Astrocyte (in vitro differentiated cells and primary cell): ENCODE results near the gene CFAP210. TPM values are rescaled to one million over a fixed set of nuclear protein-coding genes. Genes with fewer than 3 reads are reported as not detected.

ENCODE experiments used
- DNase-seq: peaks from one replicate; pipeline ENCODE4 v3.0.0-alpha.2; 2010; ENCODE audit warnings: low read depth
- FAIRE-seq: peaks from 2 replicates; lab custom pipeline; 2011; peaks lifted over from hg19 to GRCh38; lab: Jason Lieb, UNC
- H2AFZ ChIP-seq: 2 replicates; pipeline ENCODE4 v1.6.0; 2012; ENCODE audit warnings: low read depth, low read length, inconsistent platforms
- H3K27ac ChIP-seq: 2 replicates; pipeline ENCODE4 v1.5.1; 2011; ENCODE audit warnings: low read depth, low read length, inconsistent platforms
- H3K27me3 ChIP-seq: 2 replicates; pipeline ENCODE4 v1.6.0; 2011; ENCODE audit warnings: low read length, inconsistent platforms; ENCODE audit not compliant: insufficient read depth
- H3K36me3 ChIP-seq: 2 replicates; pipeline ENCODE4 v1.5.1; 2011; ENCODE audit warnings: low read length, inconsistent platforms; ENCODE audit not compliant: insufficient read depth
- H3K4me1 ChIP-seq: 2 replicates; pipeline ENCODE4 v1.5.1; 2011; ENCODE audit warnings: low read length, inconsistent platforms; ENCODE audit not compliant: insufficient read depth
- H3K4me2 ChIP-seq: 2 replicates; pipeline ENCODE4 v1.6.0; 2012; ENCODE audit warnings: low read length, inconsistent platforms
- H3K4me3 ChIP-seq: 2 replicates; pipeline ENCODE4 v1.5.1; 2011; ENCODE audit warnings: low read depth, mild to moderate bottlenecking, low read length, inconsistent platforms; ENCODE audit not compliant: insufficient read depth
- H3K79me2 ChIP-seq: 2 replicates; pipeline ENCODE4 v1.6.0; 2012; ENCODE audit warnings: mild to moderate bottlenecking, low read length, inconsistent platforms; ENCODE audit not compliant: insufficient read depth
- H3K9ac ChIP-seq: 2 replicates; pipeline ENCODE4 v1.6.0; 2012; ENCODE audit warnings: mild to moderate bottlenecking, low read length, inconsistent platforms
- H3K9me3 ChIP-seq: 2 replicates; pipeline ENCODE4 v1.5.1; 2012; ENCODE audit warnings: low read depth, mild to moderate bottlenecking, low read length, inconsistent platforms; ENCODE audit not compliant: insufficient read depth
- H4K20me1 ChIP-seq: 2 replicates; pipeline ENCODE4 v1.6.0; 2012; ENCODE audit warnings: low read length, inconsistent platforms; ENCODE audit not compliant: insufficient read depth
- H3K27ac Mint-ChIP-seq: one replicate; pipeline ENCODE4 v1.8.0; 2021; ENCODE audit warnings: mild to moderate bottlenecking, mixed read lengths; ENCODE audit not compliant: unreplicated experiment
- H3K27me3 Mint-ChIP-seq: one replicate; pipeline ENCODE4 v1.8.0; 2021; ENCODE audit warnings: low read depth, mixed read lengths; ENCODE audit not compliant: unreplicated experiment
- H3K36me3 Mint-ChIP-seq: one replicate; pipeline ENCODE4 v1.8.0; 2021; ENCODE audit warnings: low read depth, mixed read lengths; ENCODE audit not compliant: unreplicated experiment
- H3K4me1 Mint-ChIP-seq: one replicate; pipeline ENCODE4 v1.8.0; 2021; ENCODE audit warnings: low read depth, mixed read lengths; ENCODE audit not compliant: unreplicated experiment
- H3K4me3 Mint-ChIP-seq: one replicate; pipeline ENCODE4 v1.8.0; 2021; ENCODE audit warnings: mild to moderate bottlenecking, moderate library complexity, mixed read lengths; ENCODE audit not compliant: unreplicated experiment
- H3K9me3 Mint-ChIP-seq: one replicate; pipeline ENCODE4 v1.8.0; 2021; ENCODE audit warnings: mild to moderate bottlenecking, mixed read lengths; ENCODE audit not compliant: unreplicated experiment
- EZH2 ChIP-seq: IDR thresholded peaks from 2 replicates; pipeline ENCODE4 v1.6.1; 2012; ENCODE audit warnings: mild to moderate bottlenecking, low read length, inconsistent platforms; ENCODE audit not compliant: insufficient read depth
- total RNA-seq: library from RNA; stranded (reverse); gene quantifications from 2 replicates; pipeline ENCODE4 v1.2.1, GENCODE V29; 2021
- TF ChIP-seq, protein P1 (sequence below): IDR thresholded peaks from 2 replicates; pipeline ENCODE4 v1.5.1; 2011; ENCODE audit warnings: low read depth, mild to moderate bottlenecking, inconsistent platforms, low read length, moderate library complexity; ENCODE audit not compliant: insufficient read depth

The CFAP210 gene
- total RNA-seq, 1 donor from 2014 or later, result 0.20 TPM

DNA sequence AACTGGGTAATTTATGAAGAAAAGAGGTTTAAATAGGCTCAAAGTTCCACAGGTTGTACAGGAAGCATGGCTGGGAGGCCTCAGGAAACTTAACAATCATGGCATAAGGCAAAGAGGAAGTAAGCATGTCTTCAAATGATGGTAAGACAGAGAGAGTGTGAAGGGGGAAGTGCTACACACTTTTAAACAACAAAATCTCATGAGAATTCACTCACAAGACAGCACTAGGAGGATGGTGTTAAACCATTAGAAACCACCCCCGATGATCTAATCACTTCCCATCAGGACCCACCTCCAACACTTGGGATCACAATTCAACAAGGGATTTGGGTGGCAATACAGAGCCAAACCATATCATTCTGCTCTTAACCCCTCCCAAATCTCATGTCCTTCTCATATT lies 34.9 kb downstream of the CFAP210 start:
- Histone ChIP-seq H3K36me3 (no peaks in the 10 kb centered on the region), H3K9me3 (no peaks in the 10 kb centered on the region), H2AFZ (no peak overlapping the region), H3K4me1 (no peaks in the 10 kb centered on the region), H3K9ac (no peak overlapping the region), H4K20me1 (no peaks in the 10 kb centered on the region), H3K4me3 (no peak overlapping the region), H3K79me2 (no peaks in the 10 kb centered on the region), H3K27me3 (no peaks in the 10 kb centered on the region), H3K27ac (no peak overlapping the region), H3K4me2 (no peak overlapping the region)
- DNase-seq (no peak), FAIRE-seq (no peak)
- Mint-ChIP-seq H3K27me3 (peaks cover 2% of the 10 kb centered on the region), H3K27ac (no peak overlapping the region), H3K4me3 (no peak overlapping the region), H3K9me3 (no peaks in the 10 kb centered on the region), H3K4me1 (no peaks in the 10 kb centered on the region), H3K36me3 (no peaks in the 10 kb centered on the region)
- no peak for TF ChIP-seq EZH2
- TF ChIP-seq, protein P1, sequence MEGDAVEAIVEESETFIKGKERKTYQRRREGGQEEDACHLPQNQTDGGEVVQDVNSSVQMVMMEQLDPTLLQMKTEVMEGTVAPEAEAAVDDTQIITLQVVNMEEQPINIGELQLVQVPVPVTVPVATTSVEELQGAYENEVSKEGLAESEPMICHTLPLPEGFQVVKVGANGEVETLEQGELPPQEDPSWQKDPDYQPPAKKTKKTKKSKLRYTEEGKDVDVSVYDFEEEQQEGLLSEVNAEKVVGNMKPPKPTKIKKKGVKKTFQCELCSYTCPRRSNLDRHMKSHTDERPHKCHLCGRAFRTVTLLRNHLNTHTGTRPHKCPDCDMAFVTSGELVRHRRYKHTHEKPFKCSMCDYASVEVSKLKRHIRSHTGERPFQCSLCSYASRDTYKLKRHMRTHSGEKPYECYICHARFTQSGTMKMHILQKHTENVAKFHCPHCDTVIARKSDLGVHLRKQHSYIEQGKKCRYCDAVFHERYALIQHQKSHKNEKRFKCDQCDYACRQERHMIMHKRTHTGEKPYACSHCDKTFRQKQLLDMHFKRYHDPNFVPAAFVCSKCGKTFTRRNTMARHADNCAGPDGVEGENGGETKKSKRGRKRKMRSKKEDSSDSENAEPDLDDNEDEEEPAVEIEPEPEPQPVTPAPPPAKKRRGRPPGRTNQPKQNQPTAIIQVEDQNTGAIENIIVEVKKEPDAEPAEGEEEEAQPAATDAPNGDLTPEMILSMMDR, result no peak

DNA sequence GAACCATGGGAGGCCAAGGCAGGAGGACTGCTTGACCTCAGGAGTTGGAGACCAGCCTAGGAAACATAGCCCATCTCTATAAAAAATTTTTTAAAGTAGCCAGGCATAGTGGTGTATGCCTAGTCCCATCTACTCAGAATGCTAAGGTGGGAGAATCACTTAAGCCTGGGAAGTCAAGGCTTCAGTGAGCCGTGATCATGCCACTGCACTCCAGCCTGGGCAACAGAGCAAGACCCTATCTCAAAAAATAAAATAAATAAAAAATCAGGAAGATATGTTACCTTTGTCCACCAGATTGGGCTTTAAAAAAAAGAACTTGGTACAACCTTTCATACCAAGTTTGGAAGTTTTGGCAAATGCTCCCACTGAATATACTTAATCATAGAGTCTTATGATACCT lies 35.3 kb downstream of the CFAP210 start:
- Histone ChIP-seq H3K27ac (no peak overlapping the region), H4K20me1 (no peaks in the 10 kb centered on the region), H3K4me2 (no peak overlapping the region), H3K9ac (no peak overlapping the region), H3K79me2 (no peaks in the 10 kb centered on the region), H3K36me3 (no peaks in the 10 kb centered on the region), H3K4me1 (no peaks in the 10 kb centered on the region), H3K27me3 (no peaks in the 10 kb centered on the region), H3K9me3 (no peaks in the 10 kb centered on the region), H3K4me3 (no peak overlapping the region), H2AFZ (no peak overlapping the region)
- no peak overlapping the region for H3K27ac Mint-ChIP-seq
- H3K9me3 Mint-ChIP-seq, result no peaks in the 10 kb centered on the region
- DNase-seq (no peak), FAIRE-seq (no peak)
- TF ChIP-seq, protein P1, result no peak
- no peak for TF ChIP-seq EZH2
- no peaks in the 10 kb centered on the region for H3K4me1 Mint-ChIP-seq
- no peak overlapping the region for H3K4me3 Mint-ChIP-seq
- H3K36me3 Mint-ChIP-seq, result no peaks in the 10 kb centered on the region
- peaks cover 2% of the 10 kb centered on the region for H3K27me3 Mint-ChIP-seq

DNA sequence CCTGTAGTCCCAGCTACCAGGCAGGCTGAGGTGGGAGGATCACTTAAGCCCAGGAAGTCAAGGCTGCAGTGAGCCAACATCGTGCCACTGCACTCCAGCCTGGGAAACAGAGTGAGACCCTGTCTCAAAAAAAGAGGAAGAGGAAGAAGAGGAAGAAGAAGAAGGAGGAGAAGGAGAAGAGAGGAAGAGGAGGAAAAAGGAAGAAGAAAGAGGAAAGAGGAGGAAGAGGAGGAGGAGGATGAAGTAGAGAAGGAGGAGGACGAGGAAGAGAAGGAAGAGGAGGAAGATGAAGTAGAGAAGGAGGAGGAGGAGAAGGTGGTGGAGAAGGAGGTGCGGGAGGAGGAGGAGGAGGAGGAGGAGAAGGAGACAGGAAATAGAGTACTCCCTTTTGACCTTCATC lies 38.0 kb downstream of the CFAP210 start:
- TF ChIP-seq, protein P1, result no peak
- no peak for TF ChIP-seq EZH2
- DNase-seq, result no peak
- no peaks in the 10 kb centered on the region for H3K4me1 ChIP-seq
- no peak for FAIRE-seq
- H3K79me2 ChIP-seq, result no peaks in the 10 kb centered on the region
- Mint-ChIP-seq H3K27ac (no peak overlapping the region), H3K9me3 (no peaks in the 10 kb centered on the region), H3K27me3 (no peaks in the 10 kb centered on the region), H3K4me1 (no peaks in the 10 kb centered on the region), H3K36me3 (no peaks in the 10 kb centered on the region), H3K4me3 (no peak overlapping the region)
- H4K20me1 ChIP-seq, result no peaks in the 10 kb centered on the region
- H3K4me3 ChIP-seq, result no peak overlapping the region
- no peak overlapping the region for H3K9ac ChIP-seq
- no peaks in the 10 kb centered on the region for H3K9me3 ChIP-seq
- H2AFZ ChIP-seq, result no peak overlapping the region
- H3K4me2 ChIP-seq, result no peak overlapping the region
- no peaks in the 10 kb centered on the region for H3K27me3 ChIP-seq
- H3K27ac ChIP-seq, result no peak overlapping the region
- no peaks in the 10 kb centered on the region for H3K36me3 ChIP-seq
